ENCODE measurements around the gene CHST1. TPM values are rescaled to one million over a fixed set of nuclear protein-coding genes. Genes with fewer than 3 reads are reported as not detected.

CHST1 gene
- polyA plus RNA-seq, 2 of the 4 experiments (the other 2 are of a cell fraction): 0.40 to 0.89 TPM

- no peak for ATAC-seq
- CTCF ChIA-PET: interaction anchor here (0.7 to 11.4 kb wide), 9 partner anchors 14 to 446 kb away, joined by 3 to 149 read pairs (median 6); no protein-coding TSS in a partner anchor
- Histone ChIP-seq H3K4me1 (peaks cover 3% of the 10 kb centered on the region; the same call in 2 of the 3 replicates), H3K9me3 (no peaks in the 10 kb centered on the region), H3K27ac (no peak overlapping the region), H3K4me3 (no peak overlapping the region), H3K4me2 (no peak overlapping the region)
- POLR2A ChIA-PET: no interaction called here
- DNase-seq (ENCODE audit: low read depth in 1 of 2, low spot score in 1 of 2): no peak
- WGBS (ENCODE audit: missing lambda C conversion rate): 57% methylated on average over 8 of the region's 8 CpGs
- TF ChIP-seq NPAS2 (CRISPR knock-in tag; IDR thresholded peaks at IDR 0.05; ENCODE audit: borderline replicate concordance) (no peak), CBX8 (IDR thresholded peaks at IDR 0.05) (no peak), CHD2 (IDR thresholded peaks at IDR 0.05; ENCODE audit: low read length, partially characterized antibody) (no peak), RAD21 (conservative IDR thresholded peaks at IDR 0.05 in 1 of 2, IDR thresholded peaks at IDR 0.05 in 1 of 2) (no peak), CTCF (IDR thresholded peaks at IDR 0.05) (no peak), SREBF2 (IDR thresholded peaks at IDR 0.05) (no peak), KDM5A (IDR thresholded peaks at IDR 0.05) (no peak), HOXA7 (CRISPR knock-in tag; IDR thresholded peaks at IDR 0.05) (no peak), TFCP2L1 (CRISPR knock-in tag; IDR thresholded peaks at IDR 0.05) (no peak), USF2 (IDR thresholded peaks at IDR 0.05) (no peak), ZSCAN20 (CRISPR knock-in tag; IDR thresholded peaks at IDR 0.05) (no peak), FOSB (CRISPR knock-in tag; IDR thresholded peaks at IDR 0.05) (no peak), GATA3 (IDR thresholded peaks at IDR 0.05; ENCODE audit: borderline replicate concordance) (no peak), NR3C1 (IDR thresholded peaks at IDR 0.05) (no peak), HMGXB4 (CRISPR knock-in tag; IDR thresholded peaks at IDR 0.05; ENCODE audit: borderline replicate concordance) (no peak), SMC3 (IDR thresholded peaks at IDR 0.05) (no peak), RARB (CRISPR knock-in tag; IDR thresholded peaks at IDR 0.05) (no peak), RFX5 (IDR thresholded peaks at IDR 0.05) (no peak)
- FAIRE-seq: no peak
Observed at GRCh38 chr11:45657496-45658260, 7.7 kb downstream of the CHST1 start.

GRCh38 chr11:45655831-45656230 lies 9.6 kb downstream of the CHST1 start:
- WGBS (ENCODE audit: missing lambda C conversion rate): 81% methylated on average over 6 of the region's 6 CpGs
- ChIA-PET POLR2A (no interaction called here), CTCF (interaction anchor here (0.8 to 11.4 kb wide), 26 partner anchors 9 to 545 kb away, joined by 3 to 149 read pairs (median 6); partner anchors contain the start of gene CHST1)
- ATAC-seq (no peak), FAIRE-seq (no peak), DNase-seq (ENCODE audit: low read depth in 1 of 2, low spot score in 1 of 2) (no peak)
- Histone ChIP-seq H3K4me3 (no peak overlapping the region), H3K9me3 (no peaks in the 10 kb centered on the region), H3K27ac (no peak overlapping the region), H3K4me2 (no peak overlapping the region), H3K4me1 (no peaks in the 10 kb centered on the region)
- TF ChIP-seq KDM1A (IDR thresholded peaks at IDR 0.05; ENCODE audit: low read depth) (no peak), GATA3 (IDR thresholded peaks at IDR 0.05; ENCODE audit: borderline replicate concordance) (no peak), ZSCAN20 (CRISPR knock-in tag; IDR thresholded peaks at IDR 0.05) (no peak), NFE2L2 (conservative IDR thresholded peaks at IDR 0.05; ENCODE audit: low read length) (no peak), USF2 (IDR thresholded peaks at IDR 0.05) (no peak), PHF8 (IDR thresholded peaks at IDR 0.05; ENCODE audit: borderline replicate concordance, low read depth) (no peak), PBX3 (IDR thresholded peaks at IDR 0.05) (no peak), RAD21 (conservative IDR thresholded peaks at IDR 0.05 in 1 of 2, IDR thresholded peaks at IDR 0.05 in 1 of 2) (no peak), FOSL2 (IDR thresholded peaks at IDR 0.05) (no peak), FOSL2 (CRISPR knock-in tag; IDR thresholded peaks at IDR 0.05) (no peak), MAX (IDR thresholded peaks at IDR 0.05) (no peak), ZC3H11A (IDR thresholded peaks at IDR 0.05) (no peak), CTCF (IDR thresholded peaks at IDR 0.05) (no peak), HES2 (IDR thresholded peaks at IDR 0.05) (no peak)
